GM19240 (cell line): Measurements from ENCODE around the gene NDUFB2.
"Not testable (repeated sequence)": the region's sequence is repeated elsewhere in the genome, so short reads cannot be mapped to it uniquely, and the experiment has no call there.

ENCODE experiments used
- DNase-seq: peaks from one replicate; pipeline ENCODE4 v3.0.0; 2011; ENCODE audit warnings: low spot score; ENCODE audit not compliant: insufficient read length

NDUFB2 gene

DNA sequence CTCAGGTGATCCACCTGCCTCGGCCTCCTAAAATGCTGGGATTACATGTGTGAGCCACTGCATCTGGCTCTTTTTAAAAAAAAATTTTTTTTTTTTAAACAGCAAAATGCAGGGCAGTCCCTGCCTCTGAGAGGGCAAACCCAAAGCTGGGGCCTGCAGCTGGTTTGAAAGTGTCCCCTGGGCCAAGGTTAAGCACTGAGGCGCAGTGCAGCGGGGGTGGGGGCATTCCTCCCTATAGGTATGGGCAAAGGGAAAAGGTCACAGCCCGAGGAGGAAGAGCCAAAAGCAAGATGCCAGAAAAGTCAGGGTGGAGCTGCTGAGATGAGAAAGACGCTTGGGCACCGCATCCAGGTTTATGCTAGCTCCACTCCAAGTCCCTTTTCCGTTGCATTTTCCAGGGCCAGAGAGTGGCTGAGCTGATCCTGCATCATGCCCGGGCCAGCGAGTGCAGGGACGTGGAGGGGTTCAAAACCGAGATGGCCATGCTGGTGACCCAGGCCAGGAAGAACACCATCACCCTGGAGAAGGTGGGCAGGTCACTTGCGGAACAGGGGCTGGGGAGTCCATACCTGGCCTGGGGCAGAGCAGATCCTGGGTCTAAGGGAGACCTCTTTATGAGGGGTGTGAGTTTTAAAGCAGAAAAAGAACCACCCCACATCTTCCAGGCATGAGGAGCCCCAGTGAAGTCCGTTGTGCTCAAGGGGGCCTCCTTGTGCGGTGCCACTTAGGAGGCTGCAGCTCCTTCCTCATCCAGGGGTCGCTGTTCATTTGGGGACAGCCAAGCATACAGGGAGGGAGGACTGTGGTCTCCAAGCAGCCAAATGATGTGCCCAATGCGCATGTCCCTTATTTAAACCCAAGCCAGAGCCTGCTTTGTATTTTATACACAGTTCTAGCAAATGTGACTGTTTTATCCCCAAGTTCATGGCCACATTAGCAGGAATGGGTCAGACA is 7.0 kb upstream of the NDUFB2 start:
- DNase-seq = no peak

DNA sequence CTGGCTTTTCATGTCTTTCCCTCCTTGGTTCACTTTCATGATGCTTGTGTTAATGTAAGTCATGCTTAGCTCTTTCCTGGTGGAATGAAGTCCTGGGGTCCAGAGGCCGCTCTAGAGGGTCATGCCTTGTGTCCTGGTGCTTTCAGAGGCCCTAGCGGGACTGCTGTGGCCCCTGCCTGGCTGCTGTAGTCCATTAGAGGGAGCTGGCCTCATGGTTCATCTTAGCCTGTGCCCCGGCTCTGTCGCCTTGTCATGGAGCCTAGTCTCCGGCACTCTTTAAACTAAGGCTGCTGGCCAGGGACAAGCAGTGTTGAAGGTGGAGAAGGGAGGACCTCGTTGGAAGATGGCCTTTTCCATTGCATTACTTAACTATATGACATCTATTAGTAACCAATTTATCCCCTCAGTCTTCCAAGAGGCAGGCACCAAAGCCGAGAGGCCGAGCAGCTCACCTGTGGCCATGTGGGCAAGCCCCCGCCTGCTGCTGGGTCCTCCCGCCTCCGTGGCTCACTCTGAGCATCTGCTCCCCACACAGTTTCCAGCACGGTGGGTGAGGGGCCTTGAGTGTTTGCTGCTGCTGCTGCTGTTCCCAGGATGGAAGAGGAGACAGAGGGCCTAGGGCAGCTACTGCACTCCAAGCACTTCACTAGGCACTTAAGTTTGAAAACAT is 5.0 kb upstream of the NDUFB2 start:
- DNase-seq = no peak

DNA sequence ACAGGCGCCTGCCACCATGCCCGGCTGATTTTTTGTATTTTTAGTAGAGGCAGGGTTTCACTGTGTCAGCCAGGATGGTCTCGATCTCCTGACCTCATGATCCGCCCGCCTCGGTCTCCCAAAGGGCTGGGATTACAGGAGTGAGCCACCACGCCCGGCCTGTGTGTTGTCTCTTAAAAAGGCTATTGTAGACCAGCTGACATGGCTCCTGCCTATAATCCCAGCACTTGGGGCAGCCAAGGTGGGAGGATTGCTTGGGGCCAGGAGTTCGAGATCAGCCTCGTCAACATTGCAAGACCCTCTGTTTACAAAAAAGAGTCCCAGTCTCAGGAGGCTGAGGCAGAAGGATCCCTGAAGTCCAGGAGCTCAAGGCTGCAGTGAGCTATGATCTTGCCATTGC is 2.7 kb upstream of the NDUFB2 start:
- DNase-seq = not testable (repeated sequence)

DNA sequence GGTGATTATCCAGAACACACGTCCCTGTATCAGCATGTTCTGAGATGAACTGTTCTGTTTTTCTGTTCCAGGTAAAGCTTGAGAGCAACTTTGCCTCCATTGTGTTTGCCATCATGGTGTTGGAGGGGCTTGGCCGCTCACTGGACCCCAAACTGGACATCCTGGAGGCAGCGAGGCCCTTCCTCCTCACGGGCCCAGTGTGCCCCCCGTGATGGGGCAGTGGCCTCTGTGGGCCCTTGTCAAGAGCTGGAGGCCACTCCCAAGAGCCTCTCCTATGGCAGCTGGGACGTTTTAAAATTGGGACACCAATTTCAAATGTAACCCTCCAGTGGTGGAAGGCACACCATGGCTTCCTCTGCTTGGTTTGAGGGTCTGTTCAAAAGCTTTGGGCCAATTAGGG is 1.9 kb upstream of the NDUFB2 start:
- DNase-seq = no peak

DNA sequence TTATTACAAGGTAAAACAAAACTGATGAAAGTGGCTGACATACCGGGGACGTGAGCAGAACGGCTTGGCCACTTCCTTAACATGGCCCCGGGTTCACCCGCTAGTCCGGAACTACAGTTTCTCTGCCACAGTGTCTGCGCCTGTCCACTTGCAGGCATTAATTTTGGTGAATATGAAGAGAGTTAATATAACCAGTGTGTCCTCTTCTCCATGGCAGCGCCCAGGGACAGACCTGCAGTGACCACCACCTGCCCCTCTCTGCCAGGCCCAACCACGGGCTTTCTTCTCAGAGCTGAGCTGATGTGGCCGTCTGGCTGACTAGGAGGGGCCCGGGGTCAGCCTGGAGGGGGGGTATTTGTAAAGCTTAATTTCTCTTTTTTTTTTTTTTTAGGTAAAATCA is 1.1 kb upstream of the NDUFB2 start:
- DNase-seq = no peak

DNA sequence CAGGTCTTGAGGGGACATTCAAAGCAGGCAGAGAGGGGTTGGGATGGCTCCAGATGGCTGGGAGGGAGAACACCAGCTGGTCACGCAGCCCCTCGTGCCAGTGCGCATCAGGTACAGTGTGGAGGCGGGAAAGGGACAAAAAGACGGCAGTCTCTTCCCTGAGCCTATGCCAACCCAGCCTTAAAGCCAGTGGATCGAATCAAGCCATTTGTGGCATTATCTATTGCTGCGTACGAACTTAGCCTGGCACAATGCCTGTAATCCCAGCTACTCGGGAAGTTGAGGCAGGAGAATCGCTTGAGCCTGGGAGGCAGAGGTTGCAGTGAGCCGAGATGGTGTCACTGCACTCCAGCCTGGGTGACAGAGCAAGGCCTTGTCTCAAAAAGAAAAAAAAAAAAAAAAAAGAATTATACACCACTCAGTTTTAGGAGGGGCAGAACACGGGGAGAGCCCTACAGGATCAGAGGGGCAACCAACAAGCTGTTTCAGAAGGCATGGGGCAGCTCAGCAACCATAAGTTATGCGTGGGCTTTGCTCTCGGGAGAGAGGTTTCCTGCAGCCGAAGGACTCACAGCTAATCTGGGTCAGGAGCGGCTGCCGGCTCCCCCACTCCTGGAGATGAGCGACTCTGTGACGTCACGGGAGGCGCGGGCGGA is 356 bp upstream of the NDUFB2 start:
- DNase-seq = peak; percentile 95

DNA sequence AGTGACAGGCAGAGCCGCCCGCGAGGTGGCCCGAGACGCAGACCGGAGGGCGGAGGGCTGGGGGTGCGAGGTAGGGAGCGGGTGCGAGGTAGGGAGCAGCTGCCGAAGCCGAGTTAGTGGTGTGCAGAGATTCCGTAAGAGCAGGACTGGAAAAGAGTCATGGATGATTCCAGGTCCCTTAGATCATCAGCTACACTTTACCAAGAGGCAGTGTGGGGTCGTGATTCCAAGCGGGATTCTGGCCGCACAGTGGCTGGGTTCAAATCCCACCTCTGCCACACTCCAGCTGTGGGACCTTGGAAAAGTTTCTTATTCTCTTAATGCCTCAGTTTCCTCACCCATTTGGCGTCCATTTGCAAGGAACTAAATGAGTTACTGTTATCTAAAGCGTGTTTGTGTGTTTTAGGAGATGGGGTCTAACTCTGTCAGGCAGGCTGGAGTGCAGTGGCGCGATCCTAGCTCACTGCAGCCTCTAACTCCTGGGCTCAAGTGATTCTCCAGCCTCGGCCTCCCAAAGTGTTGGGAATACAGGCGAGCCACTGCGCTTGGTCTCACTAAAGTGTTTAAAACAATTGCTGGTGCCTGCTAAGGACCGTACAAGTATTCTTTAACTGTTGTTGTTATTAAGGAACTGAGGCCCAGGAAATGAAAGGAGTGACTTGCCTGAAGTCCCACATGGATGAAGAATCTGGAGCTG is 1.1 kb downstream of the NDUFB2 start:
- no peak for DNase-seq

DNA sequence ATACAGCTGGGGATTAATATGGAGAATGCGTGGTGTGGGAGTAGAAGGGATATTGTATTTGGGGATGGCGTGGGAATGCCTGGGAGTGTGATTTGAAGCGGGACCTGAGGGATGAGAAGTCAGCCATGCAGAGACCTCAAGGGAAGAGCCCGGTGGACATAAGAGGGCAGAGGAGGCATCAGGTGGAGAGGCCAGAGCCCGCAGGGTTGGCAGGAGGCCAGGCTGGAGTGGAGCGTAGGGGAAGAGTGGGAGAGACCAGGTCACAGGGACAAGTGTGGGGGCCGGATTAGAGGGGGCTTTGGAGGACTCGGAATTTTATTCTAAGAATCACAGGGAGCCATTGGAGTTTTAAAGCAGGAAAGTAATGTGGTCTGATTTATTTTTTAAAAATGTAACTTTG is 2.0 kb downstream of the NDUFB2 start:
- DNase-seq = no peak

DNA sequence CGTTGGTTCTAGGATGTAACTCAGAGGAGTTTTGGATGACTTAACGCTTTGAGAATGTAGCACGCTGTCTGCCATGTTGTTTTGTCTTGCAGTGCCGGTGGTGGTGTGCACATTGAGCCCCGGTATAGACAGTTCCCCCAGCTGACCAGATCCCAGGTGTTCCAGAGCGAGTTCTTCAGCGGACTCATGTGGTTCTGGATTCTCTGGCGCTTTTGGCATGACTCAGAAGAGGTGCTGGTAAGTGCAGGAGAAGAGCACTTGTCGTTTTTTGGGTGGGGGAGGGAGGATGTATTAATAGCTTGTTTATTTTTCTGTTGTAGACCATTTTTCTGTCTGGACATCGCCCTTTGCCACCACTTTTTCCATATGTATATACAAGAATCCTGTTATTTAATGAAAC is 6.3 kb downstream of the NDUFB2 start:
- no peak for DNase-seq

DNA sequence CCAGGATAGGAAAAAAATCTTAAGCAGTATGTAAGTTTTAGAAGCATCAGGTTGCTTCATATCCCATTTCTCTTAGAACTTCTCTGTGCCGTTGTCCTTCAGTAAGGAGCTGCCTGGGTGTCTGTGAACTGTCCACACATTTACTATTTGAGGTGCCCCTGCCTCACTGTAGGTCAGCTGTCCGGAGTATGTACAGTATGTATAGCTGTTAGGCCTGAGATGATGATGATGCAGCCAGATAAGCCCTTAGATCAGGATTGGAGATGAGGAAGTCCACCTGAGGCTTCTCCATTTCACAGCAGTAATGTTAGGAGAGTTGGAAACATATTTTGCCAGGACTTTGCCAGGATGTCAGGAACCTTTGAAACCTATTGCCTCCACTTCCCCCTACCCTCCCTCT is 7.7 kb downstream of the NDUFB2 start:
- no peak for DNase-seq

DNA sequence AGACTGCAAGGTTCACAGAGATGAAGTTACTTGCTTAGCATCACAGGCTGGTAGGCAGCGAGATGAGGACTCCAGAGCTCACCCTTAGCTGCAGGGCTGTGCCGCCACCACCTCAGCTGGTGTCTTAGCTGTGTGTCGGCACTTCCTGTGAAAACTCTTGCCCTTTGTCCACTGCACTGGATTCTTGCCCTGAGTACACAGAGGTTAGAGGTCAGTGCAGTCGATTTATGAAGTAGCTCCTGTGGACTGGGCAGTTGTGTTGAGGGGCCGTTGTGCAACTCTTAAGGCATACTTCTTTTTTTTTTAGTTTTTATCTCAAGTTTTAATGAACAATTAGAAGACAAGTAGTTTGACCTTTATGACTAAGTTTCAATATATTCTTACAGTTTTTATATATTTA is 10.6 kb downstream of the NDUFB2 start:
- no peak for DNase-seq

DNA sequence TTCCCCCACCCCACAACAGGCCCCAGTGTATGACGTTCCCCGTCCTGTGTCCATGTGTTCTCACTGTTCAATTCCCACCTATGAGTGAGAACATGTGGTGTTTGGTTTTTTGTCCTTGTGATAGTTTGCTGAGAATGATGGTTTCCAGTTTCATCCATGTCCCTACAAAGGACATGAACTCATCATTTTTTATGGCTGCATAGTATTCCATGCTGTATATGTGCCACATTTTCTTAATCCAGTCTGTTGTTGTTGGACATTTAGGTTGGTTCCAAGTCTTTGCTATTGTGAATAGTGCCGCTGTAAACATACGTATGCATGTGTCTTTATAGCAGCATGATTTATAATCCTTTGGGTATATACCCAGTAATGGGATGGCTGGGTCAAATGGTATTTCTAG is 12.3 kb downstream of the NDUFB2 start:
- not testable (repeated sequence) for DNase-seq

DNA sequence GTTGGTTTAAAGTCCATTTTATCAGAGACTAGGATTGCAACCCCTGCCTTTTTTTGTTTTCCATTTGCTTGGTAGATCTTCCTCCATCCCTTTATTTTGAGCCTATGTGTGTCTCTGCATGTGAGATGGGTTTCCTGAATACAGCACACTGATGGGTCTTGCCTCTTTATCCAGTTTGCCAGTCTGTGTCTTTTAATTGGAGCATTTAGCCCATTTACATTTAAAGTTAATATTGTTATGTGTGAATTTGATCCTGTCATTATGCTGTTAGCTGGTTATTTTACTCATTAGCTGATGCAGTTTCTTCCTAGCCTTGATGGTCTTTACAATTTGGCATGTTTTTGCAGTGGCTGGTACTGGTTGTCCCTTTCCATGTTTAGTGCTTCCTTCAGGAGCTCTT is 15.9 kb downstream of the NDUFB2 start:
- not testable (repeated sequence) for DNase-seq

DNA sequence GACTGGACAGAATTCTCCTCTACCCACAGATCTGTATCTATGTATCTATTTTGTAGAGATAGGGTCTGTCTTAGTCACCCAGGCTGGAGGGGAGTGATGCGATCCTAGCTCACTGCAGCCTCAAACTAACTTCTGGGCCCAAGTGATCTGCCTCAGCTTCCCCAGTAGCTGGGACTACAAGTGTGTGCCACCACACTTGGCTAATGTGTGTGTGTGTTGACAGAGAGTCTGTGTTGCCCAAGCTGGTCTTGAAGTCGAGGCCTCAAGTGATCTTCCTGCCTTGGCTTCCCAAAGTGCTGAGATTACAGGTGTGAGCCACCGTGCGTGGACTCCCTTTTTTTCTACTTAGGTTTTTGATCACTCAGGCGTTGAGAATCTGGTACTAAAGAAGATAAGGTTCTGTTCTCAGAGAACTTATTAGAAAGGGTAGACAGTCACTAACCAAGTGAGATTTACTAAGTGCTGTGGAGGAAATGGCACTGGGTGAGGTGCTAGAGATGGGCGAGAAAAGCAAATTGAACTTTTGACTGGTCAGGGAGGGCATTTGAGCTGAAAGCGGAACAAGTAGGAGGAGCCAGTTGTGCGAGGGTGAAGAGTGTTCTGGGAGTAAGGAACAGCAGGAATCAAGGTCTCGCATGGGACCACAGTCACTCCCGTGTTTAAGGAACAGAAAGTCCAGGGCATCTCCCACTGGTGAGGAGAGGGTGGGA is 18.0 kb downstream of the NDUFB2 start:
- no peak for DNase-seq

DNA sequence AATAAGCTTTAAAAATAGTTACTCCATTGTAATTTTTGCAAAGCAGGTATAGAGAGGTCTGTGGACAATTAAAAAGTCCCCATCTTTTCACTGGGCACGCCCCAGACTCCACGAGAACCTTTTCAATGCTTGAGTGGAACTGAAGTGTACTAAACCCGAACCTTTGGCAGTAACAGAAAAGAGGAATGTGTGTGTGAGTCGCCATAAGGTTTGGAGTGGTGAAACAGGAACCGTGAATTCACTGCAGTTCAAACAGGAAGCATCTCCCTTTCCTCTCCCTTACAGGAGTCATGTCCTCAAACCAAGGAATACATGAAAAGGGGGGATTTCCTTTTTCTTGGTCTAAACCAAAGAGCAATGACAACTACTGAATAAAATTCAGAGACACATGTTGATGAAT is 23.2 kb downstream of the NDUFB2 start:
- DNase-seq = no peak

DNA sequence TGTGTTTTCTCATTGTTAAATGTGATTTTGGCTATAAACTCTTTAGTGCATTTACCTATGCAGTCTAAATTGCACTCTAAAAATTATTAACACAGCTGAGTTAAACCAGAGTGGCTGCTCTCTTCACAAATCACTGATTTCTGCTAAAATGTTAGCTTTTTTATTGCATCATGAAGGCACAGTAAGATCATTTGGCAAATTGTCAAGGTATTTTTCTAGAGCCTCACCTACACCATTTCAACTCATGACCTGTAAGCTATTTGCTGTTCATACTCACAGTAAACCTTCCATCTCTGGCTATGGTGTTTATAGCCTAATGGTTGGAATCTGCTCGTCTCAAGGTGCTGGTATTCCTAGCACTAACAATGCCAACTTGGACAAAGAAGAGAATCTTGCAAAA is 25.7 kb downstream of the NDUFB2 start:
- DNase-seq = no peak

DNA sequence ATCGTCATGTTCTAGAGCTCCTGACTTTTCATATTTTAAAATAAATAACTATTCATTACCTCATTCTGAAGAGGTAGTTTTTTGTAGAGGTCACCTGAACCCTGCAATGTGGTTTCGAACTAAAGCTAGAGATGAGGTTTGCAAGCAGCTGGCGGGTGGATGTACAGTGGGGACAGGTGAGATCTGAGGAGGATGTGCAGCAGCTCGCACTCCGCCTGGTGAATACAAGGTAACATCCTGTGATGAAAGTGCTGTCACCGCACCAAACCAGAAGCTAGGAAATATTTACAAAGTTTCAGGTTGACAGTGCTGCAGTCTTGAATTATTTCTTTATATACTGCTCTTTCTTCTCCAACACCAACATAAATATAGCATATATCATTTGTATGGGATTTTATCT is 26.5 kb downstream of the NDUFB2 start:
- DNase-seq = no peak

DNA sequence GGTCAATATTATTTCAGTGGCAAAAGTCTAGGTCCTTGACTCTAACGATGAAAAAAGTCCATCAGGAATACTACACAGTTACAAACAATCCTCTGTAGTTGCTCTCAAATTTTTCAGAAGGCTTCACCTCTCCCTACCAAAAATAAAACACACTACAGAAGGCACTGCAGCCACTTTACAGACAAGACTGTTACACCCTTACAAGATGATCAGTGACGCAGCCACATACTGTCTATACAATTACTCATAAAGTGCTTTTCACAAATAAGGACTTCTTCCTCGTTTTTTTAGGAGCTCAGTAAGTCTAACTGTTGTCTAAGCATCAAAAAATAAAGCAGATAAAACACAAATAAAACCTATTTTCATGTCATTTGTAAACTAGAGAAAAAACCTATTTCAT is 27.1 kb downstream of the NDUFB2 start:
- DNase-seq = no peak

DNA sequence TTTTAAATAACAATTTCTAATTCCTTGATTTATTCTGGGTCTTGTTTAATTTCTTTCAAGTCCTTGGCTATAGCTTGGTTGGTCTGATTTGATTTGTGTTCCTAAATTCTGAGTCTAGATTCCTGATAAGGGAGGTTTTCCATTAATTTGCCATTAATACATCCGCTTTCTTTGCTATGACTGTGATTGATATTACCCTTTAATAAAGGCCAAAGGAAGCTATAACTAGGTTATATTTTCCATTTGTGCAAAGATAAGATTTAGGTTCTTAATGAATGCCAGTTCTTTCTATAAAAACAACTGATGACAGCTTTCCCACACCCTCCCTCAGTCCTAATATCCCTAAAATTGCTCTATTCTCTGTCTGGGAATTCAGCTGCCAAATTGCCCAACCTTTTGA is 28.2 kb downstream of the NDUFB2 start:
- no peak for DNase-seq

DNA sequence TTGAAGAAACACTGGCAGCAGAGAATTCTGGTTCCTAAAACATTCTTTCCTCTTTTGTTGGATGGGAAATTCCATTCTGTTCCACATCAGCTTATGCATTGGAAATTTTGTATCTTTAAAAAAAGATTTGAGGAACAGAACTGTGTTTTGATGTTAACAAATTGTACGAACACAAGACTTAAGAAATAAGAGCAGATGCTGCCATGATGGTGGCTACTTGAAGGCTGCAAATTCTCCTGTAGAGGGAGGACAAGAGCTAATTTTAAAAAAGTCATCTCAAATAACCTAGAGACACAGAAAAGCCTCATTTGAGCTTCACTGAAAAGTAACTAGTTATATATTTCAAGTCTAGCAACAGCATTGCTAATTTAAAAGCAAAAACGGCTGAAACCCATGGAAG is 29.8 kb downstream of the NDUFB2 start:
- no peak for DNase-seq

DNA sequence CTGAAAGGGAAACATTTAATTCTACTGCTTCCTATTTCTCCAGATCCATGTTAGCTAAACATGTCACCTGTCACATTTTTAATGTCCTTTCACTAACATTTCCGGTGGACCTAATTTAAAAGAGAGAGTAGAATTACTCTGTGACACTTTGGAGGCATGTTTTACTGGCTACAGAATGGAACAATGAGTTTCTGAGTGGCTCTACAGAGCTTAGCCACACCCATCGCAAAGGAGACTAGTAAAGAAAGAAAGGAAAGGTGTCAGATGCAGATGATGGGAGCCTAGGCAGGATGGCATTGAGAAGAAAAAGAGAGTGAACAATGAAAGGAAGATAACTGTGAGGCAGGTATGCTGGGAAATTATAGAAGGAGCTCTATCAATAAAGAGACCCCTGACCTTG is 35.9 kb downstream of the NDUFB2 start:
- DNase-seq = no peak
